DND-41 (cell line): ENCODE results near the gene DAAM2.

Experiments used
- EZH2 ChIP-seq: IDR thresholded peaks from 3 replicates; pipeline ENCODE4 v1.6.1; 2012; ENCODE audit warnings: borderline replicate concordance, low read depth, mild to moderate bottlenecking, moderate library complexity, low read length, inconsistent platforms; ENCODE audit not compliant: severe bottlenecking
- TF ChIP-seq, protein P1 (sequence below): IDR thresholded peaks from 2 replicates; pipeline ENCODE4 v1.5.1; 2012; ENCODE audit warnings: borderline replicate concordance, low read length, moderate library complexity, mild to moderate bottlenecking; ENCODE audit not compliant: poor library complexity, severe bottlenecking; ENCODE audit errors: extremely low read depth

DNA sequence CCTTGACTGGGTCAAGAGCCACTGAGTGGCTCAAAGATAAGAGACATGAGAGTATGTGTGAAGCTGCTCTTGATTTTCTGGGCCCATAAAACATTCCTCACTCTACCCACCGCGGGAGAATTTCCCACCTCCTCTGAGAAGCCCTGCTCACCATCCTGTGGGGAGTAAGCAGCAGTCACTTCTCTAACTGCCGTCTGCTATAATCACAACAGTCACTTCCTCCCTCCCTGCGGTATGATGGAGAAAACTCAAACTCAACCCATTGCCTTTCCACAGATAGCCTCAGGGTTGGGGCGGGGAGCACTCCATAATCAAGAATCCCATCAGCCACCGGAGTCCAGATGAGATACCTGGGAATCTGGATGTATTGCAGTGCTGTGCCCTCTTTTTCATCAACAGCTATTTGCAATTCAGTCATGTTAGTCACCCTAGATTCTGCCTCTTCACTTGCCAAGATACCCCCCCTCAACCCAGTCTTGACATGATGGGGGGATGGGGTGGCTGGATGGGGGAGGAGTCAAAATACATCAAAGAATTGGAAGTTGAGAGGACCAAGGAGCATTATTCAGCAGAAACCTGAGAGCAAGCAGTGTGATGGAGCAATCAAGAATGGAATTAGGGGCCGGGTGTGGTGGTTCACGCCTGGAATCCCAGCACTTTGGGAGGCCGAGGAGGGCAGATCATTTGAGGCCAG is 137.0 kb downstream of the DAAM2 start:
- TF ChIP-seq, protein P1, sequence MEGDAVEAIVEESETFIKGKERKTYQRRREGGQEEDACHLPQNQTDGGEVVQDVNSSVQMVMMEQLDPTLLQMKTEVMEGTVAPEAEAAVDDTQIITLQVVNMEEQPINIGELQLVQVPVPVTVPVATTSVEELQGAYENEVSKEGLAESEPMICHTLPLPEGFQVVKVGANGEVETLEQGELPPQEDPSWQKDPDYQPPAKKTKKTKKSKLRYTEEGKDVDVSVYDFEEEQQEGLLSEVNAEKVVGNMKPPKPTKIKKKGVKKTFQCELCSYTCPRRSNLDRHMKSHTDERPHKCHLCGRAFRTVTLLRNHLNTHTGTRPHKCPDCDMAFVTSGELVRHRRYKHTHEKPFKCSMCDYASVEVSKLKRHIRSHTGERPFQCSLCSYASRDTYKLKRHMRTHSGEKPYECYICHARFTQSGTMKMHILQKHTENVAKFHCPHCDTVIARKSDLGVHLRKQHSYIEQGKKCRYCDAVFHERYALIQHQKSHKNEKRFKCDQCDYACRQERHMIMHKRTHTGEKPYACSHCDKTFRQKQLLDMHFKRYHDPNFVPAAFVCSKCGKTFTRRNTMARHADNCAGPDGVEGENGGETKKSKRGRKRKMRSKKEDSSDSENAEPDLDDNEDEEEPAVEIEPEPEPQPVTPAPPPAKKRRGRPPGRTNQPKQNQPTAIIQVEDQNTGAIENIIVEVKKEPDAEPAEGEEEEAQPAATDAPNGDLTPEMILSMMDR, result no peak
- TF ChIP-seq EZH2, result no peak
